GM20431 (cell line): ENCODE results near the gene SLC25A45.

Experiments
- in situ Hi-C: fragments of 300-500 bp; cut with MseI, MboI; formaldehyde crosslinking; loops from one replicate; pipeline ENCODE4 v1.15.0; 2020; ENCODE audit warnings: low sequenced_read_pairs; ENCODE audit not compliant: unreplicated experiment

SLC25A45 gene

GRCh38 chr11:65373839-65374580 is 8.4 kb downstream of the SLC25A45 start:
- in situ Hi-C loops, result no loop called here

GRCh38 chr11:65370659-65371049 is 11.8 kb downstream of the SLC25A45 start:
- in situ Hi-C loops, result no loop called here

GRCh38 chr11:65366340-65366773 is 16.1 kb downstream of the SLC25A45 start:
- in situ Hi-C loops, result no loop called here

- in situ Hi-C loops, result no loop called here
Measured at GRCh38 chr11:65363770-65364169, 18.7 kb downstream of the SLC25A45 start.

GRCh38 chr11:65362966-65363365 is 19.5 kb downstream of the SLC25A45 start:
- in situ Hi-C loops, result no loop called here

- in situ Hi-C loops, result no loop called here
Measured at GRCh38 chr11:65362320-65362931, 20.0 kb downstream of the SLC25A45 start.

- in situ Hi-C loops, result no loop called here
Measured at GRCh38 chr11:65357856-65358356, 24.5 kb downstream of the SLC25A45 start.

- in situ Hi-C loops, result no loop called here
Measured at GRCh38 chr11:65356394-65356972, 26.0 kb downstream of the SLC25A45 start.

- in situ Hi-C loops, result no loop called here
Measured at GRCh38 chr11:65355776-65356393, 26.6 kb downstream of the SLC25A45 start.

GRCh38 chr11:65355013-65355775 is 27.3 kb downstream of the SLC25A45 start:
- in situ Hi-C loops, result no loop called here

GRCh38 chr11:65354265-65355012 is 28.0 kb downstream of the SLC25A45 start, which contains the start of gene TIGD3:
Gene TIGD3 (plus strand): TSS chr11:65354751. CDS start chr11:65355809, 1,058 bp downstream.
- in situ Hi-C loops, result no loop called here

GRCh38 chr11:65353900-65354264 is 28.6 kb downstream of the SLC25A45 start:
- in situ Hi-C loops, result no loop called here

- in situ Hi-C loops, result no loop called here
Measured at GRCh38 chr11:65353376-65353775, 29.1 kb downstream of the SLC25A45 start.

- in situ Hi-C loops, result no loop called here
Measured at GRCh38 chr11:65352783-65353182, 29.7 kb downstream of the SLC25A45 start.

- in situ Hi-C loops, result no loop called here
Measured at GRCh38 chr11:65351511-65351910, 30.9 kb downstream of the SLC25A45 start.

- in situ Hi-C loops, result no loop called here
Measured at GRCh38 chr11:65341856-65342255, 40.6 kb downstream of the SLC25A45 start.

GRCh38 chr11:65340226-65340625 is 42.2 kb downstream of the SLC25A45 start:
- in situ Hi-C loops, result no loop called here

- in situ Hi-C loops, result no loop called here
Measured at GRCh38 chr11:65338676-65339075, 43.8 kb downstream of the SLC25A45 start.

- in situ Hi-C loops, result no loop called here
Measured at GRCh38 chr11:65334696-65335295, 47.6 kb downstream of the SLC25A45 start.
